HG02970 (cell line): Measurements from ENCODE around the gene OR10J5.
"Not testable (repeated sequence)": the region's sequence is repeated elsewhere in the genome, so short reads cannot be mapped to it uniquely, and the experiment has no call there.

ENCODE experiments used
- ATAC-seq: cut with Tn5 transposase; IDR thresholded peaks from one replicate; pipeline ENCODE4 v1.9.1; 2021; ENCODE audit warnings: mild to moderate bottlenecking, moderate library complexity, moderate number of reproducible peaks; ENCODE audit not compliant: unreplicated experiment, low FRiP score

OR10J5 gene, protein sequence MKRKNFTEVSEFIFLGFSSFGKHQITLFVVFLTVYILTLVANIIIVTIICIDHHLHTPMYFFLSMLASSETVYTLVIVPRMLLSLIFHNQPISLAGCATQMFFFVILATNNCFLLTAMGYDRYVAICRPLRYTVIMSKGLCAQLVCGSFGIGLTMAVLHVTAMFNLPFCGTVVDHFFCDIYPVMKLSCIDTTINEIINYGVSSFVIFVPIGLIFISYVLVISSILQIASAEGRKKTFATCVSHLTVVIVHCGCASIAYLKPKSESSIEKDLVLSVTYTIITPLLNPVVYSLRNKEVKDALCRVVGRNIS

GRCh38 chr1:159535907-159536306 lies at the start of gene OR10J5:
TSS of gene OR10J5 (minus strand) at chr1:159536007. CDS start at chr1:159536007, 0 bp downstream.
- no peak for ATAC-seq

GRCh38 chr1:159584536-159584935 lies 48.7 kb upstream of the OR10J5 start:
- ATAC-seq: no peak

DNA sequence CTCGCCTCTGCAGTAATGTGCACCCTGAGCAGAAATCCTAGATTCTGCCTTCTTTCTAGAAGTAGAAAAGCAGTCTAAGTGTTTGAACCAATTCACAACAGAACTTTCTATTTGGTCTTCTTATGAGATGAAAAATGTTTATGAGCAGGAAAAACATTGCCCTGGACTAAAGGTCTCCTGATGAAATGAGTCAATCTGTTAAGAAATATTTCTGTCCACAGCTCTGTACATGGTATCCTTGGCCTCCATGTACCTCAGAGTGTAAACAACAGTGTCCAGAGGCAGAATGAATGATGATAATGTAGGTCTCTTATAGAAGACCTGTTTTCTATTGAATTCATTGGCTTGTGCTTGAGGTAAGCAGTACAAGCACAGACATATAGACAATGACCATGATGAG lies 45.6 kb upstream of the OR10J5 start:
- no peak for ATAC-seq

GRCh38 chr1:159580340-159580739 lies 44.5 kb upstream of the OR10J5 start:
- no peak for ATAC-seq

GRCh38 chr1:159577446-159577845 lies 41.6 kb upstream of the OR10J5 start:
- ATAC-seq: no peak

DNA sequence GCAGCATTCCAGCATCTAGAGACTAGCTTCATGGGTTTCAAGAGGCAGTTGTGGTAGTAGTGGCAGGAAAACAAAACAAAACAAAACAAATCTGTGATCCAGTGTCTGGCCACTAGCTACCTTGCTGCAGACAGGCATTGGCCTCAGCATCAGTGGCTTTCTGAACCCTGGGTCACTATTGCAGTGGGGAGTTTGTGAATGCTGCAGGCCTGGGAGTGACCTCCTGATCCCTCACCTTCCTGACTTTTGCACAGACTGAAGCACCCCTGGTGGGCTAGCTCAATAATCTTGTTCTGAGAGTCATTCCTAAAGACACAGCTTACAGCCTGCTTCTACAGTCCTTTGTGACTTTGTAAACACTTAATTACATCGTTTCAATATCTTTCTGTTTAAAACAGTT lies 26.9 kb upstream of the OR10J5 start:
- no peak for ATAC-seq

DNA sequence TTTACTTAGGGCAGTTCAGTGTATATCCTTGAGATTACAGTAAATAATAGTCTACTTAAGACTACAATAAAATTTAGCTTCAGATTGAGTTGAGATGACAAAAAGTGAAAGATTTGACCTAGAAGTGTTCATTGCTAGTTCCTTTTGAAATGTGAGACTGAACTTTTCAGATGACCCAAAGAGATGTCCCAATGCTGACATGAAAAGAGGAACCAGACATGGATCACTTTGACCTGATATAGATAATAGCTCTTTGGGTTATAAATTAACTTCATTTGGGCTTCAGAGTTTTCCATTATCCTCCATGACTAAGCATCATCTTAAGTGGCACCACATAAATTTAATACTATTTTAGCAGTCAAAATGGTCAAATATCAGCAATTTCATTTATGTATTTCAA lies 25.7 kb upstream of the OR10J5 start:
- ATAC-seq: no peak

DNA sequence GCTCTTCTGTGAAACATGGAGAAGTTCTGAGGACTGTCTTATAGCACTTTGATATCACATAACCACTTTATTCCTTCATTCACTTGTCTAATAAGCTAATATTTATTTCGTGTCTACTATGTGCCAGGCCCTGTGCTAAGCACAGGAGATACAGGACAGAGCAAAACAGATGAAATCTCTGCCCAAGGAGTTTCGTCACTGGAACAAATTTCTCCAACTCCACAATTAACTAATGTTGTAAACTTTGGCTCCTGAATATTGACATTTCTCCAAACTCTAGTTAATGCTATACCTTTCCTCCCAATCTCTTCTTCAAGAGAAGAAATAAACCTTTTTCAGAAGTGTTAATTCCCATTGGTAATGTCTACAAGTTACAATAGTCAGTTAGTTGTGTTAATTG lies 24.8 kb upstream of the OR10J5 start:
- no peak for ATAC-seq

DNA sequence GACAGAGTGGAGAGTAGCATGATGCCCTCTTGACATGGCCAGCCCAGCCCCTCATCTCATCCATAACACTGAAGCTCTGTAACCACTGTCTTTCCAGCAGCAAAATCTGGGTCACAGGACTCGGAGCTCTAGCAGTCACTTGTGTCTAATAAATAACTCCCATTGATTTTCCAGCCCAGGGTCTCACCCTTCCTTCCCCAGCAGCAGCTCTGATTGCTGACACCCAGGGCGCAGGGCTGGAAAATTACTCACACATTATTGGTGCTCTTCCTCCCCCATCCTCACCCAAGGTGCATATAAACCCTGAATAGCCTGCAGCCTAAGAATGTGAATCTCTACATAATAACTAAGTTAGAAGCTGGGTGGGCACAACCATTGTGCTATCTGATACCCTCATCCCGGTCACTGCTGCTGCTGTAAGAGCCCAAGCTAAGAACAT lies 21.1 kb upstream of the OR10J5 start:
- no peak for ATAC-seq

- ATAC-seq: no peak
These were observed 18.9 kb upstream of the OR10J5 start for GRCh38 chr1:159554696-159555095.

DNA sequence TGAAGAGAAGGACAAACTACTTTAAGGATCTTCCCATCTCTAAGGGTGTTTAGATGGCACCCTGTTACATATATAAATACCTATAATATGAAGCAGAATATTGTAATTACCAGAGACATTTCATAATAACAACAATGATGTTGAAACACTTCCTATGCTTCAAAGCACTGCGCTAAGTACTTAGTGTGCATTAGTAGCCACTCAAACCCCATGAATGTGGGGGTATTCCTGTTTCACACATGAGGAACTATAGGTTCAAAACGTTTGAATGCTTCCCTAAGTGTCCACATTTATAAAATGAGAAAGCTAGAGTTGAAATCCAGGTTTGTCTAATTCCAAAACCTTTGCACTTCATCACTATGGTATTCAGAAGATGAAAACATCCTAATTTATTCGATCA lies 18.5 kb upstream of the OR10J5 start:
- ATAC-seq: no peak

DNA sequence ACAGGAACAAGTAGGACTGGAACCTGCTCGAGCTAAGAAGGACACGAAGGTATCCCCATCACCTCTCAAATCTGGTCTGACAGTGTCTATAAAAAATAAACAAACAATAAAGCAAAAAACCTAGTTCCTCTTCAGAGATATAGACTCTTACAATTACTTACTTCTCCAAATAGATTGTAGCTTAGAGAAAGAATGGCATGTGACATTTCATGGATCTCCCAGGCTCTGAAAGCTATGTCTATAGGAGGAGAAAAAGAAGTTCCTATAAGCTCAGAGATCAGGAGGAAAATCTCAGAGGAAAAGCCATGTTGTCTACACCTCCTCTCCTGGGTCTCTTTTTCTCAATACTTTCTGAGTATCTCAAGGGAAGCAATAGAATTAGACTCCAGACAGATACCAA lies 12.3 kb upstream of the OR10J5 start:
- ATAC-seq: no peak

- ATAC-seq: no peak
These were observed 2.9 kb downstream of the OR10J5 start for GRCh38 chr1:159532922-159533321.

- not testable (repeated sequence) for ATAC-seq
These were observed 11.0 kb downstream of the OR10J5 start for GRCh38 chr1:159524792-159525191.

- ATAC-seq: no peak
These were observed 25.6 kb downstream of the OR10J5 start for GRCh38 chr1:159510229-159510541.

DNA sequence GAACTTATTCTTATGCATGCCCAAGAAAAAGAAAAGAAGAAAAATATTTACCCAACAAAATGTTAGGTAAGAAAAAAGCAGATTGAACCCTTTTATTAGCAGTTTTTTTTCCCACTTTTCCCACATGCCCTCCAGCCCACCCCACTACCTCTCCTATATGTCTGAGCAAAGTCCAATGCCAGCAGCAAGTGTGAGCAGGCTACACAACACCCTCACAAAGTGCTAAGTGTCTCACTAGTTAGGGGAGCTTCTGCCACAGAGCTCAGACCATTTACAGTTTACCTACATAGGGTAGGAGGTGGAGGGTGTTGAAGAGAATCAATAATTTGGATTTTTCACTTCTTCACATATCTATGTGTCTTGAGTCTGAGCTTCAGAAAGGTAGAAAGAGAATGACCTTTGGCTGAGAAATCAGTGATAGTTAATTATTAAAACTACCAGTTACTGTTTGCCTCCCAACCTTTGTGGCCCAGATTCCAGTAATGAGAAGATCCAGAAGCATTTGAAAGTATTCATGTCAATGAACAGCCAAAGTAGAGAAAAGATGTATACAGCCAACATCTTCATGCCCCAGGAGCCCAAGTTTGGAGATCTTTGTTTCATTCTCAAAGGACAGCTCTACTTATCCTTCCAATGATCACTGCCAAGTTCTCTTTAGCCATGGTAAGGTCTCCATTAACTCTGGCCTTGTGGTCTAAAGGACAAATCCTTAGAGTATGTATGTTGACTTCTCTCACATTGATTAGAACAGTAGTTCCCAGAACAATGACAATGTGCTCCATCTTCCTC lies 26.2 kb downstream of the OR10J5 start:
- no peak for ATAC-seq

DNA sequence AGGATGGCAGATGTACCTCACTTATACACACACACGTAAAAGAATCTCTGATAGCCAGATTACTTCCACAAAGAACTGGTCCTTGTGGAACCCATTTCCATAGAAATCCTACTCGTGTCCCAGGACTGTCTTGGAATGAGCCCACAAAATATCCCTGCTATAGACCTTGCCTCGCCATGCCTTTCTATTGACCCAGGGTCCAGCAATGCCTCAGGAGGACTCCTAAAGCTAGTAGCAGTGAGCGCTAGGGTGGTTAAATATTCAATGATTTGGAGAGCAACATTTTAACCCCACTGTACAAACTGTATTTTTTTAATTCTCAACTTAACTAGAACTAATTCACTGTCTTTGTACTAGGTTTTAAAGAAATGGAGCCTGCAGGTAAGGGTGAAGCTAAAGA lies 26.9 kb downstream of the OR10J5 start:
- ATAC-seq: no peak

- no peak for ATAC-seq
These were observed 30.1 kb downstream of the OR10J5 start for GRCh38 chr1:159505676-159506075.

DNA sequence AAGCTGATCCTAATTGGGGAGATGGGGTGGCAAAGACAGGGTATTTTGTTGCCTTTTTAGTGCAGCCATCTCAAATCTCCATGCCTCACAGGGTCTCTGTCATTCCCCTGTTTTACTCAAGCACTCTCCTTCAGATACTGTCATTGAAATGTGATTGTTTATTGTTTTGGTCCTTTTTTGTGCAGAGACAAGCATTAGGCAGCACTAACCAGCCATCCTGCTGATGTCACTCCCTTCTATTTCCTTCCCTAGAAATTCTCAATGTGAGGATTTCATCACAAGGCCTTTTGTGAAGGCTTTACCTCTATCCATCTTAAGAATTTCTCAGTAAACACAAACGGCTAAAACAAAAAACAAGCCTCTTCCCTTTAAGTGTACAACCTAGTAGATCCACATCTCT lies 34.7 kb downstream of the OR10J5 start:
- ATAC-seq: no peak

DNA sequence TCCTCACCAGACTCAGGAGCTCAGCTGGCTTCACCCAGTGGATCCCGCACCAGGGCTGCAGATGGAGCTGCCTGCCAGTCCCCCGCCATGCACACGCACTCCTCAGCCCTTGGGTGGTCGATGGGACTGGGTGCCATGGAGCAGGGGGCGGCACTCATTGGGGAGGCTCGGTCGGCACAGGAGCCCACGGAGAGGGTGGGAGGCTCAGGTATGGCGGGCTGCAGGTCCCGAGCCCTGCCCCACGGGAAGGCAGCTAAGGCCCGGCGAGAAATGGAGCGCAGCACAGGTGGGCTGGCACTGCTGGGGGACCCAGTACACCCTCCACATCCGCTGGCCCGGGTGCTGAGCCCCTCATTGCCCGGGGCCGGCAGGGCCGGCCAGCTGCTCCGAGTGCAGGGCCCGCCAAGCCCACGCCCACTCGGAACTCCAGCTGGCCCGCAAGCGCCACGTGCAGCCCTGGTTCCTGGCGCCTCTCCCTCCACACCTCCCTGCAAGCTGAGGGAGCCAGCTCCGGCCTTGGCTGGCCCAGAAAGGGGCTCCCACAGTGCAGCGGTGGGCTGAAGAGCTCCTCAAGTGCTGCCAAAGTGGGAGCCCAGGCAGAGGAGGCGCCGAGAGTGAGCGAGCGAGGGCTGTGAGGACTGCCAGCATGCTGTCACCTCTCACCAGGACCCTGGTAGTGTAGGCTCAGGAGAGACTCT lies 41.1 kb downstream of the OR10J5 start:
- not testable (repeated sequence) for ATAC-seq

DNA sequence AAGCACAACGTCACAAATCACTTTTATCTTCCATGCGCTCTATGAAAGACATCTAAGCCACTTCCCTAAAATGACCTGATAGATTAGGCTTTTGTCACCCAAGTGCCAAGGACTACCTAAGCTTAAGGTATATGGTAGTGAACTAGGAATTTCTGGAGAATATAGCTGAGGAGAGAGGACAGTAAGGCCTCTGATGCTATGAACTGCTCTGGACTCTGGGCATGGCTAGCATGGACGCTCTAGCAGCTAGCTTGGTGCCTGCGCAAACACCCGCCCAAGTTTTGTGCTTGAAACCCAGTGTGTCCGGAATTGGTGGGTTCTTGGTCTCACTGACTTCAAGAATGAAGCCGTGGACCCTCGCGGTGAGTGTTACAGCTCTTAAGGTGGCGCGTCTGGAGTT lies 42.5 kb downstream of the OR10J5 start:
- ATAC-seq: no peak
